GM10248 (cell line): Measurements from ENCODE around the gene PLCB1.

Source experiments
- CTCF ChIA-PET: fragments of 300-600 bp; sonication (Branson Sonifier 250); formaldehyde crosslinking; extraction: SDS; loops from one replicate; lab custom pipeline; 2021; ENCODE audit warnings: antibody characterized with exemption; lab: Yijun Ruan, JAX
- POLR2A ChIA-PET: fragments of 350-650 bp; sonication (Branson Sonifier 250); formaldehyde crosslinking; extraction: SDS; loops from one replicate; lab custom pipeline; 2020; ENCODE audit warnings: antibody characterized with exemption; lab: Yijun Ruan, JAX
- DNase-seq: peaks from one replicate; pipeline ENCODE4 v3.0.0; 2012; ENCODE audit errors: extremely low spot score
- CTCF ChIP-seq: IDR thresholded peaks from 2 replicates; pipeline ENCODE4 v1.5.1; 2012; ENCODE audit warnings: mild to moderate bottlenecking, low read depth; ENCODE audit errors: extremely low read depth, missing control alignments, control extremely low read depth

The PLCB1 gene

GRCh38 chr20:8357703-8358102 lies 225.6 kb downstream of the PLCB1 start:
- DNase-seq, result no peak
- TF ChIP-seq CTCF, result no peak
- ChIA-PET CTCF (interaction anchor here (1.1 kb wide), 1 partner anchor 11 kb away, joined by 3 read pairs; no protein-coding TSS in a partner anchor), POLR2A (no interaction called here)

- no peak for TF ChIP-seq CTCF
- POLR2A ChIA-PET, result no interaction called here
- CTCF ChIA-PET, result interaction anchor here (1.6 to 3.2 kb wide), 3 partner anchors 13 to 28 kb away, joined by 4 to 8 read pairs (median 6); no protein-coding TSS in a partner anchor
- DNase-seq, result no peak
Observed at GRCh38 chr20:8360035-8360434, 228.0 kb downstream of the PLCB1 start.

- ChIA-PET CTCF (interaction anchor here (3.2 kb wide), 1 partner anchor 27 kb away, joined by 8 read pairs; no protein-coding TSS in a partner anchor), POLR2A (no interaction called here)
- DNase-seq, result no peak
- TF ChIP-seq CTCF, result no peak
Observed at GRCh38 chr20:8361006-8361652, 229.1 kb downstream of the PLCB1 start.

- POLR2A ChIA-PET, result no interaction called here
- TF ChIP-seq CTCF, result no peak
- DNase-seq, result no peak
- CTCF ChIA-PET, result interaction anchor here (3.2 kb wide), 1 partner anchor 27 kb away, joined by 8 read pairs; no protein-coding TSS in a partner anchor
Observed at GRCh38 chr20:8361779-8362178, 229.7 kb downstream of the PLCB1 start.

- ChIA-PET CTCF (no interaction called here), POLR2A (no interaction called here)
- TF ChIP-seq CTCF, result no peak
- no peak for DNase-seq
Observed at GRCh38 chr20:8362457-8362856, 230.4 kb downstream of the PLCB1 start.

GRCh38 chr20:8363970-8364733 lies 232.1 kb downstream of the PLCB1 start:
- no peak for TF ChIP-seq CTCF
- CTCF ChIA-PET, result no interaction called here
- POLR2A ChIA-PET, result no interaction called here
- no peak for DNase-seq
